HG02981 (cell line): ENCODE results near the gene DSN1.
A peak's percentile ranks its signal among the peaks of the same experiment; 100 is the strongest.
"Not testable (repeated sequence)": the region's sequence is repeated elsewhere in the genome, so short reads cannot be mapped to it uniquely, and the experiment has no call there.

ENCODE experiments used
- ATAC-seq: cut with Tn5 transposase; IDR thresholded peaks from one replicate; pipeline ENCODE4 v1.9.1; 2021; ENCODE audit warnings: mild to moderate bottlenecking, moderate library complexity; ENCODE audit not compliant: unreplicated experiment

DSN1 gene, protein sequence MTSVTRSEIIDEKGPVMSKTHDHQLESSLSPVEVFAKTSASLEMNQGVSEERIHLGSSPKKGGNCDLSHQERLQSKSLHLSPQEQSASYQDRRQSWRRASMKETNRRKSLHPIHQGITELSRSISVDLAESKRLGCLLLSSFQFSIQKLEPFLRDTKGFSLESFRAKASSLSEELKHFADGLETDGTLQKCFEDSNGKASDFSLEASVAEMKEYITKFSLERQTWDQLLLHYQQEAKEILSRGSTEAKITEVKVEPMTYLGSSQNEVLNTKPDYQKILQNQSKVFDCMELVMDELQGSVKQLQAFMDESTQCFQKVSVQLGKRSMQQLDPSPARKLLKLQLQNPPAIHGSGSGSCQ

DNA sequence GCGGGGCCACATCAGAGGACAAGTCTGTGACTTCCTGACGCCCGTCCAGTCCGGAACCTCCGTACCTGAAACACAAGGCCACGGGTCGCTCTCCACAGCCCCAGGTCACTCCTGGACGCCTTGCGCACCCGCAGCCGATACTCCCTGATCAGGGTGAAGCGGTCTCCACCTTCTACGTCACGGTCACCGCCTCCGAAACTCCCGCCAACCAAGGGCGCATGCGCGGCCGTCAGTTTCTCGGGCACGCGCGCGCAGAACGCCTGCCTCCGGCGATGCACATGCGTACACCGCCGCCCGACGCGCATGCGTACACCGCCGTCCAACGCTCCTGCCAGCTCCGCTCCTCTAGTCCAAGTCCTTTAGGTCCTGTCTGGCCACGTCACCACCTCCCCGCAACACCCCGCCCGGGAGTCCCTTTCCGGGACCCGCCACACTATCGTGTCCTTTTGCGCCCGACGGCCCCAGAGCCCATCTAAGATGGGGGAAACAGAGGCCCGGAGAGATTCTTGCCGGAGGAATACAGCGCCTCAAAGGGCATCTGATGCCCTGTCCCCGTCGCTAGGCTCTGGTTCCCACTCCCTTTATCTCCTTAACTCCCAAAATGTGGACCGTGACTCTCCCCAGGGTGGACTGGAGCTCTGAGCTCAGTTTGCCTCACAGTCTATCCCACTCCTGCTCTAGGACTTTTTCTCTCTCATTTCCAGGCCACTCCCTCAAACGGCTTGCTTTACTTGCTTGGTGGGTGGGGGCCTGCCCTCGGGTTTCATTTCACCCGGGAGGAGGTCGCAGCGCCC lies at the start of gene DSN1:
Gene DSN1, minus strand, starts transcription at position 167 of the 794 bp plus-strand sequence. CDS start 2,305 bp downstream, outside the sequence.
- peak; percentile 77 for ATAC-seq

DNA sequence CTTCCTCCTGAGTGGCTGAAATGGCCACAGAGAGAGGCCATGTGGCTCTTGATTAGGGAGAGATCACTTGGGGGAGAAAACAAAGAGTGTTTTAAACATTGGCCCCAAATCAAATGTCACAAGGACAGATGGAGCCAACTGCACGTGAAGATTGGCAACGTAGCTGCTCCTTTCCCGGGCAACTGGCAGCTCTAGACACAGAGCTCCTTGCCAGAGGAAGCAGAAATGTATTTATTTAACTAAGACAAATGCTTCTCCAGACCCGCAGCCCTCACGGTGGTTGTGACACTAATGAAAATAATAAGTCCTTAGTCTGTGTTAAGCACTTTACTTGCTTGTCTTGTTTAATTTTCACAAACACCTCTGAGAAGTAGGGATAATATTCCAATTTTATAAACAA lies 49.6 kb upstream of the DSN1 start:
- ATAC-seq: no peak

DNA sequence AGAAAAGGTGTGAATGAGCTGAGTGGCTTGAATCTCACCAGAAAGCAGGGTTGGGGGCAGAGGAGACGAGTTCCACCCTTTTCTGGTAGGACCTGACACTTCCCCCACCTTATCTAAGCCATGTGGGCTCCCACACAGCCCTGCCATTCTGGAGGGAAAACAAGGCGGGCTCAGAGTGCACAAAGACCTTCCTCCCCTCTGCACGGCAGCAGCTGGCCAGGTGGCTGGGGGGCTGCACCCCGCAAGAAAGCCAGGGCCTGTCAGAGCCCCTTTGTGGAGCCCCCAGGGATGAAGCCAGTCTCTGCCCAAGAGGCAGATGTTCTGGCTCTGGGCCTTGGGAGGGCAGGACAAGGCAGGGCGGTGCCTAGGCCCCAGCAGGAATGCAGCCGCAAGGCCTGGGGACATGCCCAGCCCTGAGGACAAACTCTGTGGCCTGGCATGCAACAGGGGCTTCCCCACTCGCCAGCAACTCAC lies 48.4 kb upstream of the DSN1 start:
- no peak for ATAC-seq

DNA sequence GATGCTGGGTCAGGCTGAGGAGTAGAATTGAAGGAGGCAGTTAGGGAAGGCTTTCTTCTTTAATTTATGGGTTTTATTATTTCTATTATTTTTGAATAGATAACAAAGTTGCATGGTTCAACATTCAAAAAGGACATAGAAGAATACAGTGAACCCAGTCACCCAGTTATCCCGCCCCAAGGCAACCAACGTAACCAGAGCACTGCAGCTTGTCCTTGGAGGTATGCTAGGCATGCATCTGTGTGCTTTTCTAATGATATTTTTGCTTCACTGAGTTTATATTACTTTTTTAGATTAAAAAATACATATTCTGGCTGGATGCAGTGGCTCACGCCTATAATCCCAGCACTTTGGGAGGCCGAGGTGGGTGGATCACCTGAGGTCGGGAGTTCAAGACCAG lies 47.4 kb upstream of the DSN1 start:
- no peak for ATAC-seq

DNA sequence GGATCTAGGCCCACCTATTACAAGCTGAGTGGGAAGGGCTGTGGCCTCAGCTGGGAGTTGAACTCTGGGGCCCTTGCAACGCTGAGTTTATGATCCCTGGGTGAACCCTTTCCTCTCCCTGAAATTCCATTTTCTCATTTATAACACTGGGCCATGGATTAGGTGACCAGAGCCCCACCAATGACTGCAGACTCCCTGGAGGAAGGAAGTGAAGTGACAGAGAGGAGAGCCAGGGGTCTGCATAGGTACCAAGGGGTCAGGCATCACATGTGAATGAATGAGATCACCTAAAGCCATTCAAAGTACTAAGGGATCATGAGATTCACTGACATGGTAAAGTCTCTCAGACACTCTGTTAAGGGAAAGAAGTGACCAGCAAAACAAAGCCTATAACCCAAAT lies 46.5 kb upstream of the DSN1 start:
- ATAC-seq: no peak

DNA sequence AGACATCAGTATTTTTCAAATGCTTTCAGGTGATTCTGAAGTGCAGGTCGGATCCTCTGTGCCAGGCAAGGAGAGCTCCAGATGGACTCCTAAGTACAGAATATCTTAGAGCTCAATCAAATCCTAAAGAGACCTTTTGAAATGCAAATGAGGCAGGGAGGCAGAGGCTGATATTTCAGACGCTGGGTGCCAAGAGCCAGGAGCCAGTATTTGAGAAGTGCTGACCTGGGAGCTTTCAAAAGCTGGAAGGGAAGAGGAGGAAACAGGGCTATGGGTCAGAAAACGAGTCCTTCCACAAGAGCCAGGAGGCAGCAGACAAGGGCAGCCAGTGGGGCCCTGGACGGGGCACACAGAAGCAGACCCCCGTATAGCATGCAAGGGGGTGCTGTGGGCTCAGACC lies 46.1 kb upstream of the DSN1 start:
- ATAC-seq: no peak

DNA sequence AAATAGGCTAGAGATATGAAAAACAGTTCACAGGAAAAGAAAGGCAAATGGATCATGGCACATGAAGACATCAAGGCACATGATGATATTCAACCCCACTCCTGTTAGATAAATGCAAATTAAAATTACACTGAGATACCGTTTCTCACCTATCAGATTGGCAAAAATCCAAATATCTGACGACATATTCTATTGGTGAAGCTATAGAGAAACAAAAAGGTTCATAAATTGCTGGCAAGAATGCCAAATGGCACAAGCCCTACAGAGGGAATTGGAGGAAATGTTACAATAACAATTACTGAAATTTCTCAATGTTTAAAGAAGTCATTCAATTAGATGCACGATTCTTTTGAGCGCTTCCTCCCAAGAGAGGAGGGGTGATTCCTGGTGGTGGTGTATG lies 45.3 kb upstream of the DSN1 start:
- no peak for ATAC-seq

DNA sequence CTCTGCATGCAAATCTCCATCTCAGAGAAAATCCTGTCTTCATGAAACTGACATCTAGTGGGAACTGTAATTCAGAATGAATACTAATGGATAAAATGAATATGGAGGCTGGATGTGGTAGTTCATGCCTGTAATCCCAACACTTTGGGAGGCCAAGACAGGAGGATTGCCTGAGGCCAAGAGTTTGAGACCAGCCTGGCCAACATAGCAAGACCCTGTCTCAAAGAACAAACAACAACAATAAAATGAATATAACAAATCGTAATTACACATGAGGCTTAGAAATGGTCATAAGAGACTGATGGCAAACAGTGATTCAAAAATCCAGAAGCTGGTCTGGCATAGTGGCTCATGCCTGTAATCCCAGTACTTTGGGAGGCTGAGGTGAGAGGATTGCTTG lies 44.6 kb upstream of the DSN1 start:
- ATAC-seq: no peak

DNA sequence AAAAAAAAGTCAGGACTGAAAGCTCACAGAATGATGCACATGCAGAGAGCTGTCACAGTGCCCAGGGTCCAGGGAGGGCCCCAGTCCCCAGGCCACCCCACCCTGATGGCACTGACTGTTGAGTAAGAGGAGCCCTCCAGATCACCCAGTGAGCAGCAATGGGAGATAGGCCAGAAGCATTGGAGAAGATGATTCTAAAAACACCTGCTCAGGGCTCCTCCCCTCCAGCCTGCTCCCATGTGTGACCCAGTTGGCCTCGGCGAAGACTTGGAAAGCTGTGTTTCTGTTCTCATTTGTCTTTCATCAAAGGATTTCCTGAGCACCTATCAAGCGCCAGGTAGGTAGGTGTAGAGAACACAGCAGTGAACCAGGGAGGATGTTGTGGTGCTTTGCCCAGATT lies 43.9 kb upstream of the DSN1 start:
- no peak for ATAC-seq

DNA sequence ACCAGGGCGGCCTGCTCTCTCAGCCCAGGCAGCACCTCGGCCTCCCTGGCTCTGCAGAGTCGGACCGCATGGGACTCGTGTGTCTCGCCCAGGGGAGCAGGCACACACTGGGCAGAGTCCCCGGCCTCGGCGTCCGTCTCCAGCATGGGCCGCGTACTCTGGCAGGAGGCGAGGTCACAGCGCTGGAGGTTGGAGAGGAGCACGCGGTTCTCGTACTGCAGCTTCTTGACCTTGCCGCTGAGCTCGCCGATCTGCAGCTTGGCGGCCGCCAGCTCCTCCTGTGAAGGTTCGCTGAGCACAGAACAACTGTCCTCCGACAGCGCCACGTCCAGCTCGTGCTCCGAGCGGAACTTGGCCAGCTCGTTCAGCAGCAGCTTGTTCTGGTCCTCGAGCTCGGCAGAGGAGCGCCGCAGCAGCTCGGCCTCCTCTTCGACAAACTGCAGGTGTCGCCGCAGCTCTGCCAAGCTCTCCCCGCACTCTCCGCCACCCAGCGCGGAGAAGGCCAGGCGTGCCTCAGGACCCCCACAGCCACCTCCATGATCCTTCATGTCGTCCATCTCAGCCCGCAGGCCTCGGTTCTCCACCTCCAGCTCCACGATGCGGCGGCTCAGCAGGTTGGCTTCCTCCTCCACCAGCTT lies 42.0 kb upstream of the DSN1 start:
- ATAC-seq: no peak

DNA sequence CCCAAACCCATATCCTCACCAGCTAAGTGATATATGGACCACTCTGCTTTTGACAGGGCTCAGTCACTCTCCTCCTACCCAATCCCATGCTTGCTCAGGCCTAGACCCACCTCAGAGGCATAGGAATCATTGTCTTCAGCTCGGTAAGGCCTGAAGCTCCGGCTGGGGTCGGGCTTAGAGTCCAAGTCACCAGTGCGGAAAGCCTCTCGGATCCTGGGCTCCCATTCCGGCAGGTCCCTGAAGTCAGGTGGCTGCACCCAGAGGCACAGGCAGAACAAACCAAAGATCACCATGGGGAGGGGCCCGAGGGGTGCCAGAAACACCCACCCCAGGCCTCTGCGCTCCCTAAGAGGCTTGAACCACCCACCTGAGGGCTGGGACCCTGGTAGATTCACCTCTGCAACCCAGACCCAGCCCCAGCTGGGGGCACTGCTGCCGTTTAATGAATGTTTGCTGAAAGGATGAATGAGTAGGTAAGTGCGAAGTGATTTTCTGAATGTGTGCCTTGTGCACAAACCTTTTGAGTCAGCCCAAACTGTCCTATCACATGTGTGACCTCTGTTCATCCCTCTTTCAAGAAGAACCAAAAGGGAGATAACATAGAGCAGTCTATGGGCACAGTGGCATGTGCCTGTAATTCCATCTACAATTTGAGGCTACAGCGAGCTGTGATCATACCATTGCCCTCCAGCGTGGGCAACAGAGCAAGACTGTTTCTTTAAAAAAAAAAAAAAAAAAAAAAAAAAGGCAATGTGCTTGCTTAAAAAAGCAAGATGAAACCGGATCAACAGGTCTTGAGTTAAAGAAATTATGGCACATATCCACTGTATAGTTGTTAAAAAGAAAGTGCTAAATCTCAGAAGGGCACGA lies 39.3 kb upstream of the DSN1 start:
- ATAC-seq: no peak

DNA sequence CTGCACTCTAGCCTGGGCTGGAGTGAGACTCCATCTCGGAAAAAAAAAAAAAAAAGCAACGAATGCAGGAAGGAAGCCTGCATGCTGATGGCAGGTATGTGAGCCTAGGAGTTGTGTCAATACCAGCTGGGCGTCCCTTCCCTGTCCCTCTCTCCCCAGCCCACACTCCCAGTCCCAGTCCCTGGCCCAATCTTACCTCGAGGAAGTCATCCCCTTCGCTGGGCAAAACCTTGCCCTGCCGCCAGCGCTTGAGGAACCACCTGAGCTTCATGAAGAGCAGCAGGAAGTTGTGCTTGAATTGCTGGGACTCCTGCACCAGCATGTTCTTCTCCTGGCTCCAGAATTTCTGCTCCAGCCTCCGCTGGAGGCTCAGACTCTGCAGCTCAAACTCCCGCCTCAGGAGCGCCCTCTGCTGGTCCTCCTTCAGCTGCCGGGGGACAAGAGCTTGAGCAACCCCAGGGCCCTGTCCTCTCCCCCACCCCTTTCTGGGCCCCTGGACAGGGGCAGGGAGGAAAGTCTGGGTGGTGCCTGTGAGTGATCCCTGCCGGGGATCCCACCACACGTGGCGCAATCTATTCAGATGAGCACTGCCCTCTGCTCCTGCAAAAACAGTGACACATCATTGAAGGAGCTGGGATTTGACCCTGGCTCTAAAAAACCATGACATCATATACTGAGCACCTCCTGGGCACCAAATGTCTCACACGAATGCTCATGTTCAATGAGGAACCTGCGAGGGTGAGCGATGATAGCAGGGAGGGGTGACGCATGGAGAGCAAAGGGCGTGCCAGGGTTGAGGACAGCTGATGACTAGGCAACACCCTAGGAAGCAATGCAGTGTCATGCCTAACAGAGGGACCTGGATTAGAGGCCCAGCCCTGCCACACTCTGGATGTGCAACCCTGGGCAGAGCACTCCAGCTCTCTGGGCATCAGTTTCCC lies 35.0 kb upstream of the DSN1 start:
- no peak for ATAC-seq

DNA sequence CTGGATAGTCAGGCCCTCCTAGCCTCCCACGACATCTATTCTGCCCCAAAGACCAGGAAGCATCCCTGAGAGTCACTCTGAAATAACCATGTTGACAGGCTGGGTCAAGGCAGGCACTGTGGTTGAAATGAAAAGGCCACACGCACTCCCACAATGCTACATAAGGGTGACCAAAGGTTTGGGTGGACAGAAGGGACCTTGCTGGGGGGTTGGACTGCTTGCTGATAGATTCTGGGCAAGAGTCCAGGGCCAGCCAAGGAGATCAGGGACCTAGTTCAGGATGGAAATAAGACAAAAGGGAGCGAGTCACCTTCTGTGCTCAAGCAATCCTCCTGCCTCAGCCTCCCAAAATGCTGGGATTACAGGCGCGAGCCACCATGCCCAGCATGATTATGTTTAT lies 32.5 kb upstream of the DSN1 start:
- ATAC-seq: no peak

DNA sequence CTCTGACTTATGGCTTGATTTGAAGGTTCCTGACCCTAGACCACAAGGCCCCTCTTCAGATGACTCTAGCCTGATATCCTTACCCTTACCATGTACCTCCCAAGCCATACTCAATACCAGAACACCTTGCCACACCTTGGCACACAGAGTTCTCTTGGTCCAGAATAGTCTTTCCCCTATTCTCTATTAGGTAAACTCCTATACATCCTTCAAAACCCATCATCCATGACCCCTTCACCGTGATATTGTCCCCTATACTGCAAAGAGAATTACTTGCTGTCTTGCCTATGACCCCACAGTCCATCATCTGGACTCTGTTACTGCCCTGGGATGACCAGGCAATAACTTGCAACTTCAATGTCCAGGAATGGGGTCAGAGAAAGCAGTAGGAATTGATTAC lies 31.8 kb upstream of the DSN1 start:
- no peak for ATAC-seq

DNA sequence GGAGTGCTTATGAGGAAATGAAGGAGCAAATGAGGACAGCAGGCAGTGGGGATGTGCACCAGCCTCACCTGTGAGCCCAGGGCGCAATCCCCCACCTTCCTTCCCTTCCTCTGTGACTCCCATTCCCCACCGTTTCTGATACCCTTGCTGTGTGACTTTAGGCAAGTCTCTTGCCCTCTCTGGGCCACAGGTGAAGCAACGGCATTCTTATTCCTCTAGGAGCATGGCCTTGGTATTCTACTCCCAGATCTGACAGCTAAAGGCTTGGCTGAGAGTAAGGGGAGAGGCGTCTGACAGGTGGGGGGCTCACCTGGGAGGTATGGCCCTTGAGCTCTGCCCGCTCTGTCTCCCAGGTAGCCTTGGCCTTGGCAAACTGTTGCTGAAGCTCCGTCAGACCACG lies 30.9 kb upstream of the DSN1 start:
- no peak for ATAC-seq

DNA sequence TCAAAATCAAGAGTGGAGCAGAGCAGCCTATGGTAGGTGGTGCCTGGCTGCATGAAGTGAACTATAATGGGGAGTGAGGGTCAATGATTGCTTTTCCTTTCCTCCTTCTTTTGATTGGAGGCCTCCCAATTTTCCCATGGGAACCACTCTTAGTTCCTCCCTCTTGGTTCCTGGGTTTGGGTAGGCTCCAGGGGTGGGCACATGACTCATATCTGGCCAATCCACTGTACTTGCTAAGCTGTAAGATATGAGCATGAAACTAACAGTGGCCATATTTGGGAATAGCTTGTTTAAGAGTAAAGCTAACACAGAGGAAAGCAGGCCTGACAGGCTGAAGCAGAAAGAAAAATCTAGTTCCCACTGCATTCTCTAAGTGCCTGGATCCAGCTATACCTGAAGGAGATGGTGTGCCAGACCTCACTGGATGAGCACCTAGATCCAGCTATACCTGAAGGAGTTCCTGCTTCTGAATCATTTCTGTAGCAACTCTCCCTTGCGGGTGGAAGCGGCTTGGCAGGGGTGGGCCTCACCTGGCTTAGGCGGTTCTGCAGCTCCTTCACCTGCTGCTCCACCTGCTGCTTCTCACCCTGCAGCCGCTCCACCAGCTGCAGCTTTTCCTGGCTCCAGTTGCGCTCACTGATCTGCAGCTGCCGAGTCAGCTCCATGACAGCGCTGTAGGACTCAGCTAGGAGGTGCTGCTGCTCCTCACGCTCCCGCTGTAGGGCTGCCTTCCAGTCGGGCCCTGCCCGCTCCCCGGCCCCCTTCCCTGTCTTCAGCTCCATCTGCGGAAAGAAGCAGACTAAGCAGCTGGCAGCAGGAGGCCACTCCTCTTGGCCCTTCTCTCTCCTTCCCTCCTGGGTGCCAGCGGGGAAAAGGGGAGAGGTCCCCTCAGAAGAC lies 29.0 kb upstream of the DSN1 start:
- no peak for ATAC-seq

DNA sequence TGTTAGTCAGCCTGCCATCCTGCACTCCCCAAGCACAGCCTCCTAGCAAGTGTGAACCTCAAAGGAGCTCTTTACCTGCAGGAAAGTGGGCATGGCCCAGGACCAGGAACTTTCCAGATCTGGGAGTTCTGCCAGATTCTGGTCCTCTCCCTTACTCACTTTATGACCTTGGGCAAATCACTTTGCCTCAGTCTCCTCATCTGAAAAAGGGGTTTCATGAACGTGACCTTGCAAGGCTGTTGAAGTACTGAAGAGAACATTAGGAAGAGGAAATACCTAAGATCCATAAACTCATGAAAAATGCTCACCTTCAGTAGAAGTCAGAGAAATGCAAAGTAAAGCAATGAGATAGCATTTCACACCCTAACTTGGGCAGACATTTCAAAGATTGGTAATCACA lies 26.8 kb upstream of the DSN1 start:
- ATAC-seq: no peak

DNA sequence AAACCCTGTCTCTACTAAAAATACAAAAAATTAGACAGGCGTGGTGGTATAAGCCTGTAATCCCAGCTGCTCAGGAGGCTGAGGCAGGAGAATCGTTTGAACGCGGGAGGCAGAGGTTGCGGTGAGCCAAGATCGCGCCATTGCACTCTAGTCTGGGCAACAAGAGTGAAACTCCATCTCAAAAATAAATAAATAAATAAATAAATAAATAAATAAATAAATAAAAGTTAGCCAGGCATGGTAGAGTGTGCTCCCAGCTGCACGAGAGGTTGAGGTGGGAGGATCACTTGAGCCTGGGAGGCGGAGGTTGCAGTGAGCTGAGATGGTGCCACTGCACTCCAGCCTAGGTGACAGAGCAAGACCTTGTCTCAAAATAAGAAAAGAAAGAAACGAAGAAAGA lies 25.8 kb upstream of the DSN1 start:
- not testable (repeated sequence) for ATAC-seq

DNA sequence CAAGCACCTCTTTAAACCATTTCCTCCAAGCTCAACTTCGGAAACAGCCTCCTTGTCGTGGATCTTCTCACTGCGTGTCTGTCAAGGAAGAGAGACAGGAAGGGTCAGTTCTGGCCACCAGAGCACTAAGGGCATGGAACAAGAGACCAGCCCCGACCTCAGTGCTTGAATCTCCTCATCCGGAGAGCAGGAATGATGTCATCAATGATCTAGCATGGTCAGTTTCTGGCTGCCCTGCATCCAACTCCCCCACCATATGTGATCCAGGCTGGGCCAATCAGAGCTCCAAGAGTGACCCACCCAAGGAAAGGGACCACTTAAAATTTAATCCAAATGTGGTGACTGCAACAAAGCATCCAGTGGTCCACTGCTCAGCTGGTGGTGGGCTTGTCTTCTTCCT lies 23.3 kb upstream of the DSN1 start:
- no peak for ATAC-seq
